HepG2 (cell line): Measurements from ENCODE around the gene WNT6. TPM values are rescaled to one million over a fixed set of nuclear protein-coding genes. Genes with fewer than 3 reads are reported as not detected.
A peak's percentile ranks its signal among the peaks of the same experiment; 100 is the strongest.

Experiments used
- AKAP8 ChIP-seq: sonication (generic); formaldehyde crosslinking; IDR thresholded peaks from 2 replicates; pipeline ENCODE4 v1.5.1; 2020; ENCODE audit warnings: mild to moderate bottlenecking, missing genetic modification reagents
- ATF7 ChIP-seq, 2 experiments: fragments of 450-650 bp in 1 of 2; sonication (generic) in 1 of 2; formaldehyde crosslinking in 1 of 2; IDR thresholded peaks; 2 replicates each; pipeline versions ENCODE4 v1.4.0 to v1.6.1; 2016 to 2020; ENCODE audit warnings: antibody characterized with exemption in 1 of 2, mild to moderate bottlenecking in 1 of 2, missing genetic modification reagents in 1 of 2
- CEBPB ChIP-seq: IDR thresholded peaks from 2 replicates; pipeline ENCODE4 v1.6.1; 2011; ENCODE audit warnings: low read depth, low read length, improper control_type of control experiment, borderline replicate concordance
- ETV5 ChIP-seq: IDR thresholded peaks from 2 replicates; pipeline ENCODE4 v1.6.1; 2018; ENCODE audit warnings: missing biosample characterization, missing genetic modification reagents, inconsistent platforms, borderline replicate concordance
- HOXA3 ChIP-seq: sonication (generic); formaldehyde crosslinking; IDR thresholded peaks from 2 replicates; pipeline ENCODE4 v1.5.0; 2020; ENCODE audit warnings: missing genetic modification reagents
- KLF11 ChIP-seq: IDR thresholded peaks from 2 replicates; pipeline ENCODE4 v1.6.1; 2016; ENCODE audit warnings: missing compliant biosample characterization
- KMT2B ChIP-seq: IDR thresholded peaks from 2 replicates; pipeline ENCODE4 v1.6.1; 2016; ENCODE audit warnings: missing genetic modification reagents, missing compliant biosample characterization
- MAFK ChIP-seq, 2 experiments: IDR thresholded peaks in 1 of 2; conservative IDR thresholded peaks in 1 of 2; 2 replicates each; pipeline ENCODE4 v1.6.1; 2011; ENCODE audit warnings: improper control_type of control experiment in 2 of 2, low read length in 2 of 2
- NCOR1 ChIP-seq: fragments of 200-600 bp; sonication (generic); IDR thresholded peaks from 2 replicates; pipeline ENCODE4 v1.7.0; 2017; ENCODE audit warnings: antibody characterized with exemption, low read length, borderline replicate concordance
- PHF8 ChIP-seq: sonication (generic); formaldehyde crosslinking; IDR thresholded peaks from 2 replicates; pipeline ENCODE4 v1.5.0; 2020; ENCODE audit warnings: missing genetic modification reagents
- PREB ChIP-seq: sonication (generic); formaldehyde crosslinking; IDR thresholded peaks from 2 replicates; pipeline ENCODE4 v1.4.0; 2020; ENCODE audit warnings: missing genetic modification reagents
- SAP130 ChIP-seq: IDR thresholded peaks from 2 replicates; pipeline ENCODE4 v1.6.1; 2016; ENCODE audit warnings: low read depth
- SNRNP70 ChIP-seq: fragments of 200-400 bp; formaldehyde crosslinking; IDR thresholded peaks from 2 replicates; pipeline ENCODE4 v1.6.1; 2017; ENCODE audit warnings: mild to moderate bottlenecking, low read depth, low read length, moderate library complexity
- ZBTB39 ChIP-seq: sonication (generic); formaldehyde crosslinking; IDR thresholded peaks from 2 replicates; pipeline ENCODE4 v1.5.0; 2020; ENCODE audit warnings: missing genetic modification reagents
- ZNF143 ChIP-seq: sonication (generic); formaldehyde crosslinking; IDR thresholded peaks from 2 replicates; pipeline ENCODE4 v1.4.0; 2020; ENCODE audit warnings: missing genetic modification reagents
- ZNF292 ChIP-seq: sonication (generic); formaldehyde crosslinking; IDR thresholded peaks from 2 replicates; pipeline ENCODE4 v1.8.1; 2022; ENCODE audit warnings: mild to moderate bottlenecking, low read depth, missing genetic modification reagents, borderline replicate concordance
- ZNF704 ChIP-seq: sonication (generic); formaldehyde crosslinking; IDR thresholded peaks from 2 replicates; pipeline ENCODE4 v1.8.1; 2023; ENCODE audit warnings: mild to moderate bottlenecking, inconsistent platforms, moderate library complexity, missing genetic modification reagents, borderline replicate concordance
- ZNF737 ChIP-seq: sonication (generic); formaldehyde crosslinking; IDR thresholded peaks from 2 replicates; pipeline ENCODE4 v1.5.0; 2020; ENCODE audit warnings: missing genetic modification reagents, mild to moderate bottlenecking, borderline replicate concordance
- polyA plus RNA-seq, 8 experiments: library from polyadenylated mRNA; depleted of rRNA in 3 of 8; stranded (reverse) in 7 of 8; unstranded in 1 of 8; fragments of >200 nt; fragmentation: Illumina TruSeq in 4 of 8; extraction: Trizol in 4 of 8; gene quantifications; 2 replicates each; pipeline versions ENCODE4 v1.2.1 to v1.2.3, GENCODE V29; 2011 to 2016; ENCODE audit warnings: low read depth in 4 of 8, missing spikeins in 1 of 8, mixed read lengths in 1 of 8; ENCODE audit not compliant: insufficient read depth in 1 of 8
- total RNA-seq, 5 experiments: library from RNA; depleted of rRNA; stranded (reverse); fragments of >200 nt; fragmentation: Illumina TruSeq; extraction: Trizol; gene quantifications; 2 replicates each; pipeline ENCODE4 v1.2.3, GENCODE V29; 2016; ENCODE audit warnings: low read depth in 1 of 5
- TF ChIP-seq, protein P1 (sequence below): sonication (generic); formaldehyde crosslinking; conservative IDR thresholded peaks from 2 replicates; pipeline ENCODE4 v1.8.1; 2023; ENCODE audit warnings: missing genetic modification reagents
- TF ChIP-seq, protein P2 (sequence below): sonication (generic); formaldehyde crosslinking; IDR thresholded peaks from 2 replicates; pipeline ENCODE4 v1.4.0; 2020; ENCODE audit warnings: missing genetic modification reagents, mild to moderate bottlenecking, borderline replicate concordance

The WNT6 gene
- total and polyA plus RNA-seq, 2 of the 13 experiments (the other 11 are each of a cell fraction or from before 2014, with no cell fraction given) = 0.20 TPM; not detected in 1

GRCh38 chr2:218892693-218893348 lies 33.2 kb downstream of the WNT6 start (continued):
- TF ChIP-seq SAP130 (CRISPR knock-in tag) = peak; percentile 70
- no peak for TF ChIP-seq ZNF143
- TF ChIP-seq PREB (CRISPR knock-in tag) = no peak
- TF ChIP-seq AKAP8 (CRISPR knock-in tag) = no peak
- no peak for TF ChIP-seq CEBPB
- TF ChIP-seq KMT2B (CRISPR knock-in tag) = no peak
- peak; percentile 81 for TF ChIP-seq ETV5
- TF ChIP-seq PHF8 (CRISPR knock-in tag) = peak; percentile 30; the same call in 1 of the 2 replicates
- TF ChIP-seq ZNF704 (CRISPR knock-in tag) = no peak; the same call in 1 of the 2 replicates
- TF ChIP-seq MAFK (conservative IDR thresholded peaks at IDR 0.05 in 1 of 2, IDR thresholded peaks at IDR 0.05 in 1 of 2; ENCODE audit: low read length in 2 of 2) = no peak
- TF ChIP-seq ZNF737 = no peak
- no peak for TF ChIP-seq KLF11 (CRISPR knock-in tag)
- no peak for TF ChIP-seq SNRNP70
- TF ChIP-seq ZBTB39 (CRISPR knock-in tag) = no peak
- TF ChIP-seq NCOR1 = no peak
- peak; percentile 82 for TF ChIP-seq HOXA3 (CRISPR knock-in tag)
- TF ChIP-seq ZNF292 (CRISPR knock-in tag) = no peak
- no peak for TF ChIP-seq ATF7 (IDR thresholded peaks at IDR 0.05)
- TF ChIP-seq ATF7 (CRISPR knock-in tag; IDR thresholded peaks at IDR 0.05) = 0 out of 2 replicates have a peak, but pooled peaks have one; percentile 59
- TF ChIP-seq, protein P1, sequence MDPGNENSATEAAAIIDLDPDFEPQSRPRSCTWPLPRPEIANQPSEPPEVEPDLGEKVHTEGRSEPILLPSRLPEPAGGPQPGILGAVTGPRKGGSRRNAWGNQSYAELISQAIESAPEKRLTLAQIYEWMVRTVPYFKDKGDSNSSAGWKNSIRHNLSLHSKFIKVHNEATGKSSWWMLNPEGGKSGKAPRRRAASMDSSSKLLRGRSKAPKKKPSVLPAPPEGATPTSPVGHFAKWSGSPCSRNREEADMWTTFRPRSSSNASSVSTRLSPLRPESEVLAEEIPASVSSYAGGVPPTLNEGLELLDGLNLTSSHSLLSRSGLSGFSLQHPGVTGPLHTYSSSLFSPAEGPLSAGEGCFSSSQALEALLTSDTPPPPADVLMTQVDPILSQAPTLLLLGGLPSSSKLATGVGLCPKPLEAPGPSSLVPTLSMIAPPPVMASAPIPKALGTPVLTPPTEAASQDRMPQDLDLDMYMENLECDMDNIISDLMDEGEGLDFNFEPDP = no peak
- TF ChIP-seq, protein P2, sequence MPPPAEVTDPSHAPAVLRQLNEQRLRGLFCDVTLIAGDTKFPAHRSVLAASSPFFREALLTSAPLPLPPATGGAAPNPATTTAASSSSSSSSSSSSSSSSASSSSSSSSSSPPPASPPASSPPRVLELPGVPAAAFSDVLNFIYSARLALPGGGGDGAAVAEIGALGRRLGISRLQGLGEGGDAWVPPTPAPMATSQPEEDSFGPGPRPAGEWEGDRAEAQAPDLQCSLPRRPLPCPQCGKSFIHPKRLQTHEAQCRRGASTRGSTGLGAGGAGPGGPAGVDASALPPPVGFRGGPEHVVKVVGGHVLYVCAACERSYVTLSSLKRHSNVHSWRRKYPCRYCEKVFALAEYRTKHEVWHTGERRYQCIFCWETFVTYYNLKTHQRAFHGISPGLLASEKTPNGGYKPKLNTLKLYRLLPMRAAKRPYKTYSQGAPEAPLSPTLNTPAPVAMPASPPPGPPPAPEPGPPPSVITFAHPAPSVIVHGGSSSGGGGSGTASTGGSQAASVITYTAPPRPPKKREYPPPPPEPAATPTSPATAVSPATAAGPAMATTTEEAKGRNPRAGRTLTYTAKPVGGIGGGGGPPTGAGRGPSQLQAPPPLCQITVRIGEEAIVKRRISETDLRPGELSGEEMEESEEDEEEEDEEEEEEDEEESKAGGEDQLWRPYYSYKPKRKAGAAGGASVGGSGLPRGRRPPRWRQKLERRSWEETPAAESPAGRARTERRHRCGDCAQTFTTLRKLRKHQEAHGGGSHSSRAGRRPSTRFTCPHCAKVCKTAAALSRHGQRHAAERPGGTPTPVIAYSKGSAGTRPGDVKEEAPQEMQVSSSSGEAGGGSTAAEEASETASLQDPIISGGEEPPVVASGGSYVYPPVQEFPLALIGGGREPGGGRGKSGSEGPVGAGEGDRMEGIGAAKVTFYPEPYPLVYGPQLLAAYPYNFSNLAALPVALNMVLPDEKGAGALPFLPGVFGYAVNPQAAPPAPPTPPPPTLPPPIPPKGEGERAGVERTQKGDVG (CRISPR knock-in tag) = no peak
